GM18502 (cell line): ENCODE results near the gene ARTN.

Experiments used
- ATAC-seq: cut with Tn5 transposase; IDR thresholded peaks from one replicate; pipeline ENCODE4 v1.9.1; 2021; ENCODE audit warnings: mild to moderate bottlenecking; ENCODE audit not compliant: unreplicated experiment, poor library complexity

Gene ARTN

GRCh38 chr1:43982241-43982640 is 48.6 kb downstream of the ARTN start:
- ATAC-seq: no peak

DNA sequence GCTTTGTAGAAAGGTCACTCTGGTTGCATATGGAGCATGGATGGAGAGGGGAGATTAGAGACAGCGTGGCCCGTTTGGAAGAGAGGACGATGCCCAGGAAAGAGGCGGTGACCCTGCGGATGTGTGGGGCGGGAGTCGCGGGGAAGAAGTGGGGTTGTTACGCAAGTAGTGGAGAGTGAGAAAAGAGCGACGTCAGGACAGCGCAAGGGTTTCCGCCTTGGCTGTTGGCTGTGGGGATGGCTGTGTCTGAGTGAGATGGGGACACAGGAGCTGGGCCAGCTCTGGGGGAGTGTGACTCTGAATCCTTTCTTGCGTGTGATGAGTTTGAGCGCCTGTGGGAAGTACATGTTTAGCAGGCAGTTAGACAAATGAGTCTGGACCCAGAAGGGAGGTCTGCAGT is 49.2 kb downstream of the ARTN start:
- no peak for ATAC-seq

GRCh38 chr1:43983253-43983899 is 49.8 kb downstream of the ARTN start:
- no peak for ATAC-seq

DNA sequence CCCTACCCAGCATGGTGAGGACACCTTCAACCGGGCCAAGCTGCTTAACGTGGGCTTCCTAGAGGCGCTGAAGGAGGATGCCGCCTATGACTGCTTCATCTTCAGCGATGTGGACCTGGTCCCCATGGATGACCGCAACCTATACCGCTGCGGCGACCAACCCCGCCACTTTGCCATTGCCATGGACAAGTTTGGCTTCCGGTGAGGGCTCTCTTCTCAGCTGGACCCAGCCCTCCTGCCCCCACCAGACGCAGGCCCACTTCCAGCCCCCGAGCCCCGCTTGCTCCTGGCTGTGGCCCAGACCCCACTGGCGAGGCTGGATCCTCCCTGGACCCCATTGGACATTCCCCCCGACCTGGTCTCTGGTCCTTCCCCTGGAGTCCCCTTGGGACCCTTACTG is 51.3 kb downstream of the ARTN start:
- ATAC-seq: no peak

- ATAC-seq: no peak
Measured at GRCh38 chr1:43985984-43986595, 52.5 kb downstream of the ARTN start.

DNA sequence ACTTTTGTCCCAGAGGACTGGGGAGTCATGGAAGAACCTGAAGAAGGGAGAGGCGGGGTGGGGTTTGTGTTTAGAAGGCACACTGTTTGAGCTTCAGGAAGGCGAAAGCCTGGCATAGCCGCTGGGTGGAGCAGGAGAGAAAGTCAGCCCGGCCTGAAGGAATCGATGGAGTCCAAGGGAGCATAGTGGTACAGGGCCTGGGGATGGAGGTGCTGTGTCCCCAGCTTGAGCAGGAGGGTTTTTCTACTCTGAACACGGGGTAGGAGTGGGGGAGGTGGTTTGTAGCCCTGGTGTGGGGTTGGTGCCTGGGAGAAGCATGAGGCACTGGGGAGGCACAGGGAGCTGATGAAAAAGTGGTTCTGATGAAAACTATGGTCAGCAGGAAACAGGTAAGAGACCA is 53.1 kb downstream of the ARTN start:
- no peak for ATAC-seq
